ENCODE data around the gene SLC34A1. TPM values are rescaled to one million over a fixed set of nuclear protein-coding genes. Genes with fewer than 3 reads are reported as not detected.

Gene SLC34A1
- total RNA-seq, 1 experiment from 2014 or later: 0.28 TPM

DNA sequence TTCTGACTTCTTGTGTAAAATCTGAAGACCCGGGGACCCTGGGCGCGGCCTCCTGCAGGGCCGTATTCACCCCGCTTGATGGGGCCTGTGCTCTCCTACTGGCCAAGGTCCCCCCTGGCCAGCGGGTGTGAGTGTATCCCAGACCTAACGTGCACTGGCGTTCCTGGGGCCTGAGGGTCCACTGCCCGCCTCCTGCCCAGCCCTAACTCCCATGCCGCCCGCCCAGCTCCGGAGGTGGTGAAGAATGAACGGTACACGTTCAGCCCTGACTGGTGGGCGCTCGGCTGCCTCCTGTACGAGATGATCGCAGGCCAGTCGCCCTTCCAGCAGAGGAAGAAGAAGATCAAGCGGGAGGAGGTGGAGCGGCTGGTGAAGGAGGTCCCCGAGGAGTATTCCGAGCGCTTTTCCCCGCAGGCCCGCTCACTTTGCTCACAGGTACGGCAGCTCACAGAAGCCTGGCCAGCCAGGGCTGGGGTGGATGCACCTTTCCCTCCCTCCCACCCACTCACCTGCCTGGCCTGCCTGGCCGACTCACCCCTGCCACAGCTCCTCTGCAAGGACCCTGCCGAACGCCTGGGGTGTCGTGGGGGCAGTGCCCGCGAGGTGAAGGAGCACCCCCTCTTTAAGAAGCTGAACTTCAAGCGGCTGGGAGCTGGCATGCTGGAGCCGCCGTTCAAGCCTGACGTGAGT lies 51.8 kb downstream of the SLC34A1 start:
- H3K79me2 ChIP-seq (ENCODE audit: low read depth): no peaks in the 10 kb centered on the region
- no peak for DNase-seq
- TF ChIP-seq CTCF (conservative IDR thresholded peaks at IDR 0.05) (no peak), EZH2 (IDR thresholded peaks at IDR 0.05; ENCODE audit: low read depth) (no peak)
- ChIA-PET POLR2A (ENCODE audit: unreplicated experiment) (no interaction called here), CTCF (no interaction called here)
- no peak overlapping the region for H3K4me3 ChIP-seq
- no TSS peak for BruUV-seq (replicated peaks)
- no peak overlapping the region for H3K4me2 ChIP-seq
- H3K27ac ChIP-seq: no peak overlapping the region
- H4K20me1 ChIP-seq (ENCODE audit: insufficient read depth): peaks cover 6% of the 10 kb centered on the region; the same call in 1 of the 2 replicates
- no peaks in the 10 kb centered on the region for H3K9me3 ChIP-seq (ENCODE audit: insufficient read depth, low read depth)
- H3K9me2 ChIP-seq (ENCODE audit: insufficient read depth): no peaks in the 10 kb centered on the region
- H3K4me1 ChIP-seq (replicated peaks; ENCODE audit: insufficient read depth): no peaks in the 10 kb centered on the region
- H3F3A ChIP-seq (ENCODE audit: insufficient read depth, low read depth): peaks cover 47% of the 10 kb centered on the region
- no peaks in the 10 kb centered on the region; the same call in 1 of the 2 replicates for H3K36me3 ChIP-seq (ENCODE audit: low read depth)
- H2AFZ ChIP-seq: no peak overlapping the region
- intact Hi-C loops (cut with micrococcal nuclease; ENCODE audit: unreplicated experiment): no loop called here
- H3K27me3 ChIP-seq (ENCODE audit: insufficient read depth, low read depth): no peaks in the 10 kb centered on the region

- no peaks in the 10 kb centered on the region for H4K20me1 ChIP-seq (ENCODE audit: insufficient read depth)
- H3K79me2 ChIP-seq (ENCODE audit: low read depth): no peaks in the 10 kb centered on the region
- H3K27ac ChIP-seq: no peak overlapping the region
- H3F3A ChIP-seq (ENCODE audit: insufficient read depth, low read depth): peaks cover 47% of the 10 kb centered on the region
- H3K9me3 ChIP-seq (ENCODE audit: insufficient read depth, low read depth): no peaks in the 10 kb centered on the region
- TF ChIP-seq EZH2 (IDR thresholded peaks at IDR 0.05; ENCODE audit: low read depth) (no peak), CTCF (conservative IDR thresholded peaks at IDR 0.05) (no peak)
- BruUV-seq (replicated peaks): no TSS peak
- ChIA-PET CTCF (interaction anchor here (0.8 kb wide), 1 partner anchor 246 kb away, joined by 3 read pairs; no protein-coding TSS in a partner anchor), POLR2A (ENCODE audit: unreplicated experiment) (no interaction called here)
- H3K27me3 ChIP-seq (ENCODE audit: insufficient read depth, low read depth): no peaks in the 10 kb centered on the region
- no peak overlapping the region for H3K4me2 ChIP-seq
- intact Hi-C loops (cut with micrococcal nuclease; ENCODE audit: unreplicated experiment): no loop called here
- no peaks in the 10 kb centered on the region for H3K4me1 ChIP-seq (replicated peaks; ENCODE audit: insufficient read depth)
- DNase-seq: no peak
- H3K9me2 ChIP-seq (ENCODE audit: insufficient read depth): no peaks in the 10 kb centered on the region
- no peak overlapping the region for H3K4me3 ChIP-seq
- no peak overlapping the region for H2AFZ ChIP-seq
- H3K36me3 ChIP-seq (ENCODE audit: low read depth): no peaks in the 10 kb centered on the region; the same call in 1 of the 2 replicates
These were observed 53.4 kb downstream of the SLC34A1 start for GRCh38 chr5:177437623-177438022.

GRCh38 chr5:177438468-177438867 lies 54.2 kb downstream of the SLC34A1 start:
- H4K20me1 ChIP-seq (ENCODE audit: insufficient read depth): peaks cover under 1% of the 10 kb centered on the region; the same call in 1 of the 2 replicates
- H3K27me3 ChIP-seq (ENCODE audit: insufficient read depth, low read depth): no peaks in the 10 kb centered on the region
- no peaks in the 10 kb centered on the region for H3K9me2 ChIP-seq (ENCODE audit: insufficient read depth)
- no peaks in the 10 kb centered on the region for H3K79me2 ChIP-seq (ENCODE audit: low read depth)
- intact Hi-C loops (cut with micrococcal nuclease; ENCODE audit: unreplicated experiment): no loop called here
- H2AFZ ChIP-seq: no peak overlapping the region
- H3K4me2 ChIP-seq: no peak overlapping the region
- H3K9me3 ChIP-seq (ENCODE audit: insufficient read depth, low read depth): no peaks in the 10 kb centered on the region
- H3K4me1 ChIP-seq (replicated peaks; ENCODE audit: insufficient read depth): no peaks in the 10 kb centered on the region
- TF ChIP-seq EZH2 (IDR thresholded peaks at IDR 0.05; ENCODE audit: low read depth) (no peak), CTCF (conservative IDR thresholded peaks at IDR 0.05) (no peak)
- POLR2A ChIA-PET (ENCODE audit: unreplicated experiment): no interaction called here
- peaks cover 51% of the 10 kb centered on the region for H3F3A ChIP-seq (ENCODE audit: insufficient read depth, low read depth)
- CTCF ChIA-PET: interaction anchor here (0.8 kb wide), 1 partner anchor 247 kb away, joined by 3 read pairs; no protein-coding TSS in a partner anchor
- no peak overlapping the region for H3K4me3 ChIP-seq
- no peak overlapping the region for H3K27ac ChIP-seq
- no peak for DNase-seq
- no TSS peak for BruUV-seq (replicated peaks)
- no peaks in the 10 kb centered on the region; the same call in 1 of the 2 replicates for H3K36me3 ChIP-seq (ENCODE audit: low read depth)

Measured in PC-9 (cell line).